Calu3 (cell line): ENCODE data around the gene RASGRF1. TPM values are rescaled to one million over a fixed set of nuclear protein-coding genes. Genes with fewer than 3 reads are reported as not detected.

Experiments used
- BruUV-seq: library from RNA; stranded (reverse); fragments of 400-500 nt; replicated peaks from 2 replicates; lab custom pipeline; 2021; lab: Mats Ljungman, UMichigan
- CTCF ChIA-PET: fragments of 300-600 bp; sonication (Branson Sonifier 250); formaldehyde crosslinking; loops from one replicate; lab custom pipeline; 2022; ENCODE audit warnings: antibody characterized with exemption; lab: Charles Lee
- DNase-seq: peaks from one replicate; pipeline ENCODE4 v3.0.0; 2022
- H3K27ac Mint-ChIP-seq: one replicate; pipeline ENCODE4 v1.8.0; 2022; ENCODE audit warnings: mixed read lengths; ENCODE audit not compliant: unreplicated experiment
- H3K27me3 Mint-ChIP-seq: one replicate; pipeline ENCODE4 v1.8.0; 2022; ENCODE audit warnings: mixed read lengths; ENCODE audit not compliant: unreplicated experiment
- H3K36me3 Mint-ChIP-seq: one replicate; pipeline ENCODE4 v1.8.0; 2022; ENCODE audit warnings: mild to moderate bottlenecking, moderate library complexity, mixed read lengths; ENCODE audit not compliant: insufficient read depth, unreplicated experiment
- H3K4me1 Mint-ChIP-seq: one replicate; pipeline ENCODE4 v1.8.0; 2022; ENCODE audit warnings: mild to moderate bottlenecking, low read depth, mixed read lengths; ENCODE audit not compliant: unreplicated experiment
- H3K4me3 Mint-ChIP-seq: one replicate; pipeline ENCODE4 v1.8.0; 2022; ENCODE audit warnings: mild to moderate bottlenecking, low read depth, moderate library complexity, mixed read lengths; ENCODE audit not compliant: unreplicated experiment
- H3K9me3 Mint-ChIP-seq: one replicate; pipeline ENCODE4 v1.8.0; 2022; ENCODE audit warnings: low read depth, mixed read lengths; ENCODE audit not compliant: unreplicated experiment
- intact Hi-C: fragments of 100-400 bp; cut with micrococcal nuclease; formaldehyde crosslinking; loops from one replicate; pipeline ENCODE4 v1.10.0; 2022; ENCODE audit not compliant: unreplicated experiment
- total RNA-seq: library from RNA; stranded (reverse); gene quantifications from 2 replicates; pipeline ENCODE4 v1.2.3, GENCODE V29; 2022
- TF ChIP-seq, protein P1 (sequence below): fragments of 200-600 bp; IDR thresholded peaks from one replicate; pipeline ENCODE4 v1.8.0; 2022; ENCODE audit warnings: antibody characterized with exemption; ENCODE audit not compliant: unreplicated experiment

Gene RASGRF1
- total RNA-seq, 1 experiment from 2014 or later: 2.2 TPM

DNA sequence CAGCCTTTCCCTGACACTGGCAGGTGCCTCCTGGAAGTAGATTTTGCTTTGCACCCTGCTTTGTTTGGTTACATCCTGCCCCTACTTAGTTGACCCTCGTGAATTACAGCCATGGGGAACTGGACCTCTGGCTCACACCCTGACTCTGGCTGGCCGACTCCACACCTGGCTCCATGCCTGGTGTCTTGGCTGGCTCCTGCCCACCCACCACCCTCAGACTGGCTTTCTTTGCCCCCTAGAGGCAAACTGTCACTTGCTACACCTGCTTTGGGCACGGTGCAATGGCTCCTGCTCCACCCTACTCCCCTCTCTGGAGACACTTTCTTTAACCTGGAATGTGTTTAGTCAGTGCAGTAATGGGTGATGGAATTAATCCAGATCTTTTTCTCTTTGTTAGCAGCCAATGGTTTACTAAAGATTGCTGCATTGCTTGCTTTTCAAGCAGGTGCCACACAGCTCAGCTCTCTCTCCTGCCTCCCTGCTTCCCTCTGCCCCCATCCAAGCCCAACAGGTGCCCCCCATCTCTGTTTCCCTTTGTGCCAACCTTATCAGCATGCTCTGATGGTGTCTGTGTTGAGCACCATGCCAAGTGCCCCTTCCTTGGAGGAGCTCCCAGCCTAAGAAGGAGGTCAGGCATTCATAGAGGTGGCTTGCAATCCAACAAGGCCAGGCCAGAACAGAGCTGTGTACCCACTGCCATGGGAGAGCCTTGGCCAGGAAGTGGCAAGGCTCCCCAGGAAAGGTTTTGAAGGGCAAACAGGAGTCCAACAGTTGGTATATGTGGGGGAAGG lies 38.4 kb downstream of the RASGRF1 start:
- no peak for DNase-seq
- Mint-ChIP-seq H3K4me3 (no peak overlapping the region), H3K4me1 (no peaks in the 10 kb centered on the region), H3K27me3 (peaks cover 83% of the 10 kb centered on the region), H3K9me3 (no peaks in the 10 kb centered on the region), H3K27ac (no peak overlapping the region), H3K36me3 (no peaks in the 10 kb centered on the region)
- CTCF ChIA-PET: no interaction called here
- no TSS peak for BruUV-seq
- TF ChIP-seq, protein P1, sequence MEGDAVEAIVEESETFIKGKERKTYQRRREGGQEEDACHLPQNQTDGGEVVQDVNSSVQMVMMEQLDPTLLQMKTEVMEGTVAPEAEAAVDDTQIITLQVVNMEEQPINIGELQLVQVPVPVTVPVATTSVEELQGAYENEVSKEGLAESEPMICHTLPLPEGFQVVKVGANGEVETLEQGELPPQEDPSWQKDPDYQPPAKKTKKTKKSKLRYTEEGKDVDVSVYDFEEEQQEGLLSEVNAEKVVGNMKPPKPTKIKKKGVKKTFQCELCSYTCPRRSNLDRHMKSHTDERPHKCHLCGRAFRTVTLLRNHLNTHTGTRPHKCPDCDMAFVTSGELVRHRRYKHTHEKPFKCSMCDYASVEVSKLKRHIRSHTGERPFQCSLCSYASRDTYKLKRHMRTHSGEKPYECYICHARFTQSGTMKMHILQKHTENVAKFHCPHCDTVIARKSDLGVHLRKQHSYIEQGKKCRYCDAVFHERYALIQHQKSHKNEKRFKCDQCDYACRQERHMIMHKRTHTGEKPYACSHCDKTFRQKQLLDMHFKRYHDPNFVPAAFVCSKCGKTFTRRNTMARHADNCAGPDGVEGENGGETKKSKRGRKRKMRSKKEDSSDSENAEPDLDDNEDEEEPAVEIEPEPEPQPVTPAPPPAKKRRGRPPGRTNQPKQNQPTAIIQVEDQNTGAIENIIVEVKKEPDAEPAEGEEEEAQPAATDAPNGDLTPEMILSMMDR: no peak
- intact Hi-C loops: no loop called here

DNA sequence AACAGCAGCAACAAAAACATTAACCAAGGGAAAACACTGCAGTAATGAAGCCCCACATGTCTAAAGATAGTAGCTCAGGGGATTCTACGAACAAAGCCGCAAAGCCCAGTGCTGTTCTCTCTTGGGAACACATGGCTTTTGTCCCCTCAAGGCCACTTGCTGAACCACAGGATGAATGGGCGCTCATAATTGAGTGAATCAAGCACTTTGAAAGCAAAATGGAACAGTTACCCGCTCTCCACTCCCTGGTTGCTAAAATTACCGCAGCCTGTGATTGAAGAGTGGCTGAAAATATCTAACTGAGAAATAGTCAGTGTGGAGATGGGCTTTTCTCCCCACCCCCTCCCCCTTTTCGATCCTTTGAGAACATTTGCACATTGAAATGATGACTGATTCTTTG lies 39.6 kb downstream of the RASGRF1 start:
- no peak overlapping the region for H3K27ac Mint-ChIP-seq
- no peak for DNase-seq
- CTCF ChIA-PET: no interaction called here
- no peaks in the 10 kb centered on the region for H3K9me3 Mint-ChIP-seq
- no peak overlapping the region for H3K4me3 Mint-ChIP-seq
- peaks cover 73% of the 10 kb centered on the region for H3K27me3 Mint-ChIP-seq
- no peaks in the 10 kb centered on the region for H3K4me1 Mint-ChIP-seq
- TF ChIP-seq, protein P1: no peak
- no TSS peak for BruUV-seq
- no peaks in the 10 kb centered on the region for H3K36me3 Mint-ChIP-seq
- intact Hi-C loops: no loop called here

DNA sequence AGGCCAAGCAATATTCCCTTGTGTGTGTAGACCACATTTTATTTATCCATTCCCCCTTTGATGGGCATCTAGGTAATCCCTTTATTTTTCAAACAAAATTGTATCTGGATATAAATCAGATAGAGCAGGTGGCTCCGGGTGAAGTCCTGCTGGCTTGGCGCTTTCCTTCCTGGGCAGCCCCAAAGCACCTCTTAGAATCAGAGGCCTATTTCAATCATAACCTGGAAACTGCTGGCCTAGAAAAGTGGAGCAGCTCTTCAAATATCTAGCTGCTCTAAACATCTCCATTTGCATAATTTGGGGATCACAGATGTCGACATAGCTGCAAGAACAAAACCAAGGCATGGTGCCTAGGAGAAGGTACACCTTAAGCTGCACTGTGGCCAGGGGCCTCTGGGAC lies 40.2 kb downstream of the RASGRF1 start:
- H3K9me3 Mint-ChIP-seq: no peaks in the 10 kb centered on the region
- H3K36me3 Mint-ChIP-seq: no peaks in the 10 kb centered on the region
- TF ChIP-seq, protein P1: no peak
- no peak overlapping the region for H3K27ac Mint-ChIP-seq
- BruUV-seq: no TSS peak
- H3K4me1 Mint-ChIP-seq: no peaks in the 10 kb centered on the region
- intact Hi-C loops: no loop called here
- peaks cover 73% of the 10 kb centered on the region for H3K27me3 Mint-ChIP-seq
- H3K4me3 Mint-ChIP-seq: no peak overlapping the region
- no peak for DNase-seq
- CTCF ChIA-PET: no interaction called here

DNA sequence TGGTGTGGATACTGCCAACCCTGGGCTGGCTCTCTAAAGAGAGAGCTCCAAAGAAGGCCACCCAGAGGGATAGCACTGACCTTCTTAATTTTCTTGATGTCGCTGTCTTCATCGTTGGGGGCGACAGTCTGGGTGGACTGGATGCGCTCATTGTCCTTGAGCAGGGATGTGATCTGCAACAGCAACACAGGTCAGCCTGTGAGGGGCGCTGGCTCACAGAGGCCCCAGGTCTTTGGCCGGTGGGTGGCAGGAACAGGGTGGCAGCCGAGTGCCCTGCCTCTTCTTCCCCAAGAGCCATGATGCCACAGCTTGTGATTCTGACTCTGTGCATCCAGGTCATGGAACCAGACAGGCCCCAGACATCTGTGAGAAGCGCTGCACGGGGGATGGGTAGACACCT lies 41.2 kb downstream of the RASGRF1 start:
- TF ChIP-seq, protein P1: no peak
- no peaks in the 10 kb centered on the region for H3K4me1 Mint-ChIP-seq
- CTCF ChIA-PET: no interaction called here
- peaks cover 73% of the 10 kb centered on the region for H3K27me3 Mint-ChIP-seq
- no peak overlapping the region for H3K4me3 Mint-ChIP-seq
- no peak for DNase-seq
- no TSS peak for BruUV-seq
- intact Hi-C loops: no loop called here
- no peaks in the 10 kb centered on the region for H3K36me3 Mint-ChIP-seq
- no peak overlapping the region for H3K27ac Mint-ChIP-seq
- H3K9me3 Mint-ChIP-seq: no peaks in the 10 kb centered on the region
